ENCODE results near the gene NAA16.
"Not testable (repeated sequence)": the region's sequence is repeated elsewhere in the genome, so short reads cannot be mapped to it uniquely, and the experiment has no call there.

The NAA16 gene

GRCh38 chr13:41310963-41311405 lies at the start of gene NAA16:
Gene NAA16, plus strand, starts transcription at chr13:41311267. Its CDS starts 262 bp downstream, at chr13:41311529.
- DNase-seq: peak; percentile 99

DNA sequence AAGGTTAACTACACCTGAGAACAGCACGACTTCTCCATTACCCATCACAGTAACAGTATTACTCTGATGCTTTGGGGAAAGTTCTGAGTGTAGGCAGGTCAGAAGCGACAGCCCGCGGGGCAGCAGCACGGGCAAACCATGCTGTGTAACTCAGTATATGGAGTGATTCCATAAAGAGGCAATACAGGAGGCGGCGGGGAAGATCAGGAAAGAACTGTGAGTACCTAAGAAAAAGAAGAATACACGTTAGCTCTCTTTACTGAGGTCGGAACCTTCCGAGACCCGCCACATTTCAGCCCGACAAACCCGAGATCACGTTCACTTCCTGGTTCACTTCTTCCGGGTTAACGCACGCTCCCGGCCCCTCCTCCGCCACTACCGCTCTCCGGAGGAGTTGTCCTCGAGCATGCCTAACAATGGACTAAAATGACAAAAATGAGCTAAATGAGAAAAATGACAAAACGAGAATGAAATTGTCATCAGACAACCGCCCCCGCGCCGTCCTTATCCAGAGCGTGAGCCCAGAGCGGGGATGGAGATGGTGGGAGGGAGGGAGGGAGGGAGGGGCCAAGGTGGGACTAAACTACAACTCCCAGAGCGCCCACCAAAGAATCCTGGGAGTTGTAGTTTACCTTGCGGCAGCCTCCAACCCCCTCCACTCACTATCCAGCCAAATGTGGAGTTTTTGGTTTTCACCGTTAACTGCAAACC lies 47.7 kb upstream of the NAA16 start, which contains the start of gene MTRF1:
MTRF1 (minus strand) TSS at position 316 of the 711 bp plus-strand sequence. CDS start 2,669 bp downstream, outside the sequence.
- DNase-seq: peak; percentile 95

DNA sequence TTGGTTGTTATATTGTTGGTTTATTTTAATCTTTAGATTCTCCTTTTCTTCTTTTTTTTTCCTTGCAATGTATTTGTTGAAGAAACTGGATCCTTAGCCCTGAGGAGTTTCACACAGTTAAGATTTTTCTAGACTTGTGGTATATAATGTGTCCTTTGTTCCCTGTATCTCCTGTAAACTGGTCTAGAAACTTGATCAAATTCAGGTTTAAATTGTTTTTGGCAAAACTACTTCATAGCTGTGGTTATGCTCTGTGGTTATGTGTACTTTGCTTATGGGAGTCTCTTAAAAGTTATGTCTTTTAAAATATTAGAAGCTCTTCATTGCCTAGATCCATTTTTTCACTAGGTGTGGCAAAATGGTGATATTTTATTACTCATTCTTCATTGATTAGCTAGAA lies 44.0 kb upstream of the NAA16 start:
- no peak for DNase-seq

DNA sequence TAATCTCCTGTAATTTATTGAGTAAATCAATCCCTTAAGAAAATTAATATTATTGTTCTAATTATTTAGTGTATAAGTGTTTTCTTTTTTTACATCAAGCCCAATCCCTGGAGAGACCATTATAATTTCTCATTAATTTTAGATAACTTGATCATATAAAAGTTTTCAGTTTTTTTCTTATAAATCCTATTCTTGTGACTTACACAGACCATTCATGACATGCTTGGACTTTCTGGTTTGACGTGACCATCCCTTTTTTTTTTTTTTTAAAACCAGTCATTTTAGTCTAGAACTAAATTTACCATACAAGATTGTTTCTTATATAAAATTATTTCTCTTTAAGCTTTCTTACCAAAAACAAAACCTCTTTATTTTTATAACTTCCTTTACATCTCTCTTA lies 42.3 kb upstream of the NAA16 start:
- no peak for DNase-seq

GRCh38 chr13:41271456-41272285 lies 39.4 kb upstream of the NAA16 start:
- DNase-seq: peak; percentile 60

GRCh38 chr13:41273831-41274441 lies 37.1 kb upstream of the NAA16 start:
- DNase-seq: no peak

DNA sequence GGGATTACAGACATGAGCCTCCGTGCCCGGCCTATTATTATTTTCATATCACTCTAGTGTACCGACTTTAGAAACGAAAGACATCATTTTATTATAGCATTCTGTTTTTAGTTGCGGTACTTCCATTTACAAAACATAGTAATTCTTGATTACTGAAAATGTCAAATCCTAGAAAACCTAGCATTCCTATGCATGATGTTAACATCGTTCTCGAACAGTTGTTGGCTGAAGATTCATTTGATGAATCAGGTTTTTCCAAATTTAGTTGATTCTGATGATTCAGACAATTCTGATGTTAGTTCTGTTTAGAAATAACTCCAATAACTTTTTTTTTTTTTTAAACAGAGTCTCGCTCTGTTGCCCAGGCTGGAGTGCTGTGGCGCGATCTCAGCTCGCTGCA lies 36.2 kb upstream of the NAA16 start:
- DNase-seq: no peak

DNA sequence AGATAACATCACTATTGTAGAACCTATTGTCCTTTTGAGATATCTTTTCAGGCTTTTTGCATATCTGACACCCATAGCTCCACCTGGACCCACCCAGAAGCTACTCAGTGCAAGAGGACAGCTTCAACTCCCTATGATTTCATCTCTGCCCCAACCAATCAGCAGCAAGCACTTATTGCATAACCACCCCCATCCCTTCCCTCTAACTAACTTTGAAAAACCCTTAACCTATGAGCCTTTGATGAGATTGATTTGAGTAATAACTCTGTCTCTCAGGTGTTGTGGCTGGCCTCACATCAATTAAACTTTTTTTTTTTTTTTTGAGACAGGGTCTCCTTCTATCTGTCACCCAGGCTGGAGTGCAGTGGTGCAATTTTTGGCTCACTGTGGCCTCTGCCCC lies 34.2 kb upstream of the NAA16 start:
- DNase-seq: no peak

- DNase-seq: not testable (repeated sequence)
Observed at GRCh38 chr13:41279156-41279555, 31.9 kb upstream of the NAA16 start.

DNA sequence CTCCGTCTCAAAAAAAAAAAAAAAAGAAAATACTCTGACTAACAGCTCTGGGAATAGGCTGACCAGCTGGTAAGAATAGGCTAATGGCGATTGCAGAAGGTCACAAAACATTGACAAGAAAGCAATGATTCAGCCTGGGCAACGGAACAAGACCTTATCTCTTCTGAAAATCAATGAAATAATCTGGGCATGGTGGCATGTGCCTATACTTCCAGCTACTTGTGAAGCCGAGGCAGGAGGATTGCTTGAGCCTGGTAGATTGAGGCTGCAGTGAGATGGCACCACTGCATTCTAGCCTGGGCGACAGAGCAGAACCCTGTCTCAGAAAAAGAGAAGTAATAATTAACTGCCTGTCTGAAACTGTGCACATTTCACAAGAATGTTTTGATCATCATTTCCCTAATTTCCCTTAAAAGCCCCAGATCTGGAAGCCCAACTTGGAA lies 28.9 kb upstream of the NAA16 start:
- no peak for DNase-seq

DNA sequence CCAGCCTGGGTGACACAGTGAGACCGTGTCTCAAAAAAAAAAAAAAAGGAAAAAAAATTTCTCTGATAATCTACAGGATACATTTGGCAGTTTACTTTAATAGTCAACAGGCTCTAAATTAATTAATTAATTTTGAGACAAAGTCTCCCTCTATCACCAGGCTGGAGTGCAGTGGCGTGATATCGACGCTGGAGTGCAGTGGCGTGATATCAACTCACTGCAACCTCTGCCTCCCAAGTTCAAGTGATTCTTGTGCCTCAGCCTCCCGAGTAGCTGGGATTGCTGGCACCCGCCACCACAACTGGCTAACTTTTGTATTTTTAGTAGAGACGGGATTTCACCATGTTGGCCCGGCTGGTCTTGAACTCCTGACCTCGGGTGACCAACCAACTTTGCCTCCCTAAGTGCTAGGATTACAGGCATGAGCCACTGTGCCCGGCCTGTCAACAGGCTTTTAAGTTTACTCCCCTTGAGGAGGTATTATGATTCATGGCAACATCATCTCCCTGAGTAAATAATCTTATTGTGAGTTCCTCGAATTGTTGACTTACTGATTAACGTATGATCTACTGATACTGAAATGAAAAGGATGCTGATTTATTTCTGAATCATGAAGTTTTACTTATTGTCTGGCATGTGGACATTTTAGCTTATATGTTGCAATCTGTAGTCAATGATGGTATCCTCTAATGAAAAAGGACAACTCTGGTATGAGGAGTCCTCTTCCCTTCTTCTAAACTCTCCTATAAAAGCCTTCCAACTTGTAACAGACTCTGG lies 26.4 kb upstream of the NAA16 start:
- no peak for DNase-seq

DNA sequence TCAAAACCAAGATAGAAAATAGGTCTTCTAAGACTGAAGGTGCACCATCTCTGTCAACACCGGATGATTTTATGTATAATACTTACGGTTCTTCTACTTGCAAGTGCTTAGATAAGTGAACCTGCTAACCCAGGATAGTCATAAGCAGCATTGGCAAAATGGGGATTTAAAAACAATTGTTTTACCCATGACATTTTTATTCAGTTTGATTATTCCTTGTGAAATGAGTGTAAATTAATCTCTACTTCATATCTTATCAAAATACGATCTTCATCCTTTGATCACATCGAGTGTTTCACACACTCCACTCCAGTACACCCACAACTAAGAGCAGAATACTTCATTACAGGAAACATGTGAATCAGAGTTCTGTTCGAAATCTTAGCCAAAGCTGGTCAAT lies 24.7 kb upstream of the NAA16 start:
- DNase-seq: no peak

DNA sequence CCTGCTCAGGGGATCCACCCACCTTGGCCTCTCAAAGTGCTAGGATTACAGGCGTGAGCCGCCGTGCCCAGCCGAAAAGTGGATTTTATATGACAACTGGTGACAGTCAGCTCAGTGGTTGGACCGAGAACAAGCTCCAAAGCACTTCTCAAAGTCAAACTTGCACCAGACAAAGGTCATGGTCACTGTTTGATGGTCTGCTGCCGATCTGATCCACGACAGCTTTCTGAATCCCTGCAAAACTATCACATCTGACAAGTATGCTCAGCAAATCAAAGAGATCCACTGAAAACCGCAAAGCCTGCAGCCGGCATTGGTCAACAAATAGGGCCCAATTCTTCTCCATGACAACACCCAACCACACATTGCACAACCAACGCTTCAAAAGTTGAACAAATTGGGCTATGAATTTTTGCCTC lies 21.6 kb upstream of the NAA16 start:
- no peak for DNase-seq

- no peak for DNase-seq
Observed at GRCh38 chr13:41291246-41291645, 19.8 kb upstream of the NAA16 start.

DNA sequence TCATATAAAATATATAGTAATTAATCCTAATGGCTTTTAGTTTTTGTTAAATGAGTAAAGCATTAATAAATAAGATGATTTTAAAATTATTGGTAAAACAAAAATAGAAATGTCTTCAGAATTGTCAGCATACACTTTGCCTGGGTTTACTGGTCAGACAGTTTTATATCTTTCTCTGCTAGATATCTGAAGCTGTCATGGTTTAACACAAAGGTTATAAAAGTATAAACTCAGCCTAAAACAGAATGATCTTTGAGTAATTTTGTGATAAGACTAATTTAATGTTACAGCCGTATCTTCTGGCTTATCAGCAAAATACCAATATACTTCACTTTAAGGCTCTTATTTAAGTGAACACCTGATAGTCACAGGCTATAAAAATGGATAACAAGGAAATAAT lies 17.8 kb upstream of the NAA16 start:
- DNase-seq: no peak

GRCh38 chr13:41294914-41295313 lies 16.2 kb upstream of the NAA16 start:
- no peak for DNase-seq

DNA sequence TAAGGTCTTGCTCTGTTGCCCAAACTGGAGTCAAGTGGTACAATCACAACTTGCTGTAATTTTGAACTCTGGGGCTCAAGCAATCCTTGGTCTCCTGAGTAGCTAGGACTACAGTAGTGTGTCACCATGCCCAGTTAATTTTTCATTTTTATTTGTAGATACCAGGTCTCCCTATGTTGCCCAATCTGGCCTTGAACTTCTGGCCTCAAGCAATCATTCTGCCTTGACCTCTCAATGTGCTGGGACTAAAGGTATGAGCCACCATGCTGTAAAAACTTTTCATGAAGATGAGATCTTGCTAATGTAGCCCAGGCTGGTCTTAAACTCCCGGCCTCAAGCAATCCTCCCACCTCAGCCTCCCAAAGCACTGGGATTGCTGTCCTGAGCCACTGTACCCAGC lies 15.1 kb upstream of the NAA16 start:
- DNase-seq: no peak

DNA sequence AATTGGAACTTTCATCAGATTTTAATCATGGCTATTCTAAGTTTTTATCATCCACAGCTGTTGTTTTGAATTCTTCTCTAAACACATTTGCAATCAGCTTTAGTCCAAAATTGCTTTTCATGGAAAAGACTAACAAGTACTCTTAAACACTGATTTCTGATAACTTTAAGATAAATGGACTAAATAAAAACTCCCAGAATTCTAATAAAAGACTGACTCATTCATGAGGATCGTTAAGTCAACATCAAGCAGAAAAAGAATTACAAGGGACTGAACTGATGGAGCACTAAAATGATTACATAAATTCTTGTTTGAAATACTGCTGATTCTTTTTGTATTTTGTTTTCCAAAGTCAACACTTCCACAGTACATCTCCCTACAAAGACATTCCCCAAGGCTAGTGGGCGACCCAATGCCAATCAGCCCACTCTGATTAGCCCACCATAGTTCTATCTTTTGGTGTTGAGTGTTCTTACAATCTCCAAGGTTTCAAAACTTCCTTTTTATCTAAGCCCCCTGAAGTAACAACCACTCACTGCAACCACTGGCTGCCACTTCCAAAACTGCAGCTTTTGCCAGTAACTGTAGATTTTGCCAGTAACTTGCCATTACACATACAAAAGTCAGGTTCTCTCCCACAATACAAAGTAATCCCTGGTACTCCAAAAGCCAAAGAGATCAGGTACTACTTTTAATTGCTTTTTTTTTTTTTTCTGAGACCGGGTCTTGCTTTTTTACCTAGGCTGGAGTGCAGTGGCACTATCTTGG lies 14.0 kb upstream of the NAA16 start:
- DNase-seq: no peak

DNA sequence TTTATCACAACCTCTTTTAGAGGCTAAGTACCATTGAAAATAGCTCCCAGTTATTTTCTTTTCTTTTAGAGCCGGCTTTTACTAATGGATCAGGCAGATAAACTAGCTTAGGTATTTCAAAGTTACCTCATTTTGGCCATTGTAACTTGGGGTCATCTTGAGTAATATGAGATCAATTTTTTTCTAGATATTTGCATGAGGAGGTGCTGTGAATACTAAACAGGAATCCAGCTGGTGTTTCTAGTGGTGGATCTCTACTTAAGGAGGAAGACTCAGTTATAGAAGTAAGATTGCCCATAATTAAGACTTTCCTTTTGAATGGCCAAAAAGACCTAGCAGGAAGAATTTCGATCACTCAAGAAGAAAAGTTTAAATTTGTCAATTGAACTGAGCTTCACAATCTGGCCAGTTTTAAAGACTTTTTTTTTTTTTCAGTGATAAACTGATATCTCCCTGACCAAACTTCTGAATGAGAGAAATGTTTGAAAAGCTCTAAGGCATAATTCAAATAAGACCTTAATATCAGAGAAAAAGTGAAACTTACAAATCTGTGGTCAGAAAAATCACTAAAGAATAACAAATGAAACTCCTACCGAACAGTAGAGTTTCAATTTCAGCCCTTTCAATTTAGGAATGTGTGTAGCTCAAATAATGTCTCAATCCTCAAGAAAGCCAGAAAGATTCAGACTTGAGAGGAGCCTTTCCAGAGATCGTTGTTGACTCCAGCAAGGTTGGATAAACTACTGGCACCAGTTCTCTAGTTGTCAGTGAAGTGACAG lies 11.6 kb upstream of the NAA16 start:
- no peak for DNase-seq

DNA sequence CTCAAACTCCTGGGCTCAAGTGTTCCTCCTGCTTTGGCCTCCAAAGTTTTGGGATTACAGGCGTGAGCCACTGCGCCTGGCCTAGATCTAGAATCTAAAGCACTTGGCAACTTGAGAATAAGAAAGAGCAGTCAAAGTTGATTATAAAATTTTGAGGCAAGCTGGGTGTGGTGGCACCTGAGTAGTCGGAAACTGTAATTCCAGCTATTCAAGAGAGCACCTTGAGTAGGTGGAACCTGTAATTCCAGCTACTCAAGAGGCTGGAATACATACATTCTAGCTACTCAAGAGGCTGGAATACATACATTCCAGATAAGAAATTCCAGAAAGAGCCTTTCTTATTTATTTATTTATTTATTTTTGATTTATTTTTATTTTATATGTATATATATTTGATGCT lies 8.3 kb upstream of the NAA16 start:
- no peak for DNase-seq

GRCh38 chr13:41304551-41304950 lies 6.5 kb upstream of the NAA16 start:
- no peak for DNase-seq

Data from activated CD8-positive, alpha-beta memory T cell treated with anti-CD3 and anti-CD28 coated beads for 24 hours (primary cell).